Measurements from ENCODE around the gene PPM1A.
"Not testable (repeated sequence)": the region's sequence is repeated elsewhere in the genome, so short reads cannot be mapped to it uniquely, and the experiment has no call there.

The PPM1A gene

GRCh38 chr14:60273956-60274355, 24.9 kb downstream of the PPM1A start:
- DNase-seq, result no peak

- no peak for DNase-seq
These were observed 25.4 kb downstream of the PPM1A start for GRCh38 chr14:60274448-60274847.

- no peak for DNase-seq
These were observed 26.9 kb downstream of the PPM1A start for GRCh38 chr14:60275932-60276331.

GRCh38 chr14:60276347-60276746, 27.3 kb downstream of the PPM1A start:
- DNase-seq, result no peak

GRCh38 chr14:60277605-60278190, 28.7 kb downstream of the PPM1A start:
- no peak for DNase-seq

GRCh38 chr14:60278350-60278749, 29.3 kb downstream of the PPM1A start:
- no peak for DNase-seq

GRCh38 chr14:60287452-60287851, 38.4 kb downstream of the PPM1A start:
- no peak for DNase-seq

GRCh38 chr14:60288279-60288678, 39.3 kb downstream of the PPM1A start:
- DNase-seq, result no peak

- no peak for DNase-seq
These were observed 45.5 kb downstream of the PPM1A start for GRCh38 chr14:60294411-60295069.

GRCh38 chr14:60300019-60300418, 51.0 kb downstream of the PPM1A start:
- no peak for DNase-seq

GRCh38 chr14:60301685-60302084, 52.7 kb downstream of the PPM1A start:
- no peak for DNase-seq

GRCh38 chr14:60302663-60303062, 53.6 kb downstream of the PPM1A start:
- DNase-seq, result no peak

- DNase-seq, result no peak
These were observed 54.7 kb downstream of the PPM1A start for GRCh38 chr14:60303745-60304144.

GRCh38 chr14:60304509-60304908, 55.5 kb downstream of the PPM1A start:
- no peak for DNase-seq

- no peak for DNase-seq
These were observed 61.0 kb downstream of the PPM1A start for GRCh38 chr14:60309867-60310552.

GRCh38 chr14:60311417-60311816, 62.4 kb downstream of the PPM1A start:
- no peak for DNase-seq

GRCh38 chr14:60313093-60313492, 64.1 kb downstream of the PPM1A start:
- no peak for DNase-seq

- no peak for DNase-seq
These were observed 66.4 kb downstream of the PPM1A start for GRCh38 chr14:60315196-60315990.

GRCh38 chr14:60317609-60318008, 68.6 kb downstream of the PPM1A start:
- DNase-seq, result no peak

GRCh38 chr14:60320860-60321259, 71.8 kb downstream of the PPM1A start:
- not testable (repeated sequence) for DNase-seq

- DNase-seq, result no peak
These were observed 74.3 kb downstream of the PPM1A start for GRCh38 chr14:60323199-60323896.

- no peak for DNase-seq
These were observed 75.8 kb downstream of the PPM1A start for GRCh38 chr14:60324837-60325236.

- no peak for DNase-seq
These were observed 77.3 kb downstream of the PPM1A start for GRCh38 chr14:60326274-60326673.

Data from SW 1271 (cell line).